ENCODE results near the gene ABLIM1.
A peak's percentile ranks its signal among the peaks of the same experiment; 100 is the strongest.

The ABLIM1 gene

DNA sequence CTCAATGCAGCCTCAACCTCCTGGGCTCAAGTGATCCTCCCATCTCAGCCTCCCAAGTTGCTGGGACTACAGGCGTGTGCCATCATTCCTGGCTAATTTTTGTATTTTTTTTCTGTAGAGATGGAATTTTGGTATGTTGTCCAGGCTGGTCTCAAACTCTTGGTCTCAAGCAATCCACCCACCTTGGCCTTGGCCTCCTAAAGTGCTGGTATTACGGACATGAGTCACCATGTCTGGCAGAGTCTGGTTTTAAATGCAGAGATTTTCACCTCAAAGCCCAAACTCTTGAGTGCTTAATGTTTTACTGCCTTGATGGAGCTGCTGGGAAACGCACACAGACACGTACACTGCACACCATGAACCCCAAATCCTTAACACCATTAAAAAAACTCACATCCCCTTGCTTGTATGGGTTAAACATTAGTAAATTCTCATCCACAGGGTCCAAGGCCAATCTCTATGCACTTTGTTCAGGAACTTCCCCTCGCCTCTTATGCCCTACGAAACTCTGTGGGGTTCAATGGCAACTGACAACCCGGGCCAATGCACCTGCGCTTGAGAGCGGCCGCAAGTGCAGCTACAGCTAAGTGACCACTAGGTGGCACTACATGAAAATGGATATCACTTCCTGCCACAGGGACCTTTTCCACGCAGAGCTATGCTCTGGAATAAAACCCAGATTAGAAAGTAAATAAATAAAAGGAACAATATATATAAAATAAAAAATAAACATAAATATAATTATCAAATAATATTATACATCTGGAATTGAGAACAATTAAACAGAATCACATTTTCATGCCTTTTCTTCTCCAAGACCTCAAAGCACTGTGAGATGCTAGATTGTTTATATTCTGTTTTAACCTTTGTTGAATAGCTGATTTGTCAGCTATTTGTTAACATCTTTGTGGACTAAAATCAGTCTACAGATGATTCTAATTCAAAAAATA is 186.8 kb downstream of the ABLIM1 start:
- no peak for DNase-seq (ENCODE audit: low read depth)
- no peak overlapping the region for H3K4me3 ChIP-seq (ENCODE audit: low read length)
- TF ChIP-seq CTCF (conservative IDR thresholded peaks at IDR 0.05; ENCODE audit: low read depth, low read length): peak; percentile 89

DNA sequence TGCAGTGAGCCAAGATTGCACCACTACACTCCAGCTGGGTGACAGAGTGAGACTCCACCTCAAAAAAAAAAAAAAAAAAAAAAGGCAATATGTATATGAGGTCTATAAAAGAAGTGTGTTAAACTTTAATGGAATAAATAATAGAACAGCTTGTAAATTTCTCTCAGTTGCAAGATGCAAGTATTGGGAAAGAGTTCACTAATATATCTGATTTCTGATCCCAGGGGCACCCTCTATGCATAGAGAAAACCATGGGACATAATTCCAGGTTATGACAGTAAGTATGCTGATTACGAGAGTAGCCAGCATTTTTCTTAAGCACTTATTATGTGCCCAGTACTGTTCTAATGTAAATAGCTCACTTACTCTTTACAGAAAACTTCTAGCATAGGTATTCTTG is 187.7 kb downstream of the ABLIM1 start:
- H3K4me3 ChIP-seq (ENCODE audit: low read length): no peak overlapping the region
- no peak for TF ChIP-seq CTCF (conservative IDR thresholded peaks at IDR 0.05; ENCODE audit: low read depth, low read length)
- no peak for DNase-seq (ENCODE audit: low read depth)

DNA sequence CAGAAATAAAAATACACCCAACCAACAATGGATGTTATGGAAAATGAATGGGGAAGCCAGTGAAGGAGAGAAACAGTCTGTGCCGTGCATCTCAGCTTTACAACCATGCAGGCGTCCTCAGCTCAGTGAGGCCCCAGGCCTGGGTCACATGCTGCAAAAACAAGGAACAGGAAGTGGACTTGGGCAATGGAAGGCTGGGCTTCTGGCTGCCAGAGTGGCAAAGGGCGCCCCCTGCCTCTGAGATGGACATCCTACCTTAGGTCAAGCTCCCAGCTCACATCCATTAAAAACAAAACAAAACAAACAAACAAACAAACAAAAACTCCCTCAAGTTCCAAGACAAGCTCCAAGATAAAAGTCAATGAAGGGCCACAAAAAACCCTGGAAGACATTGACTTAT is 199.1 kb downstream of the ABLIM1 start:
- H3K4me3 ChIP-seq (ENCODE audit: low read length): no peak overlapping the region
- peak; percentile 42 for TF ChIP-seq CTCF (conservative IDR thresholded peaks at IDR 0.05; ENCODE audit: low read depth, low read length)
- no peak for DNase-seq (ENCODE audit: low read depth)

DNA sequence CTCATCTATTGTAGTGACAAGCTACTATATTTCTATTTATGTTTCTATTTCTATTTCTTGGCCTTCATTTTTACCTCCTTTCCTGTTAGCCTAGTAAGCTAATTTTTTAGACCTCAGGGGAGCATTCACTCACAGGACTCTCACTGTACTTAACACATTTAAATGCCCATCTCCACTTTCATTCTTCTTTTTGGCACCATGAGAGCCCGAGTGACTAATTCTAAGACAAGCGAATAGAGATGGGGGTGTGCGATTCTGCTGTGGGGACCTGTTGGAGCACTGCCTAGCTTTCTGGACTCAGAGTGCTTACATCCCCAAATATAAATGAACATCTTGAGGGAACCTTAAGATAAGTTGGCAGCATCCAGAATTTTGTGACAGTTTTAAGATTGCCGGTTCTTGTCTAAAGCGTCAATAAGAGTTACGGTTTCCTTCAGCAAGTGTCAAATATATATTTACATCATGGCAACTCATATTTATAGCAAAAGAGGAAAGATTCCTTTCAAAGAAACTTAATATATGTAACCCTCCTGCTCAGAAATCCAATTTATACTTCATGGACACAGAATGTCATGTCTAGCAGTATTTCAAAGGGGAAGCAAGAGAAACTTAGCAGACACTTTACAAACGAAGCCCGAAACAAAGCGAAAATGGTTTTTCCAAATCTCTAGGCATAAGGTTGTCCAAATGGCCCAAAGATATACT is 199.7 kb downstream of the ABLIM1 start:
- no peak for DNase-seq (ENCODE audit: low read depth)
- TF ChIP-seq CTCF (conservative IDR thresholded peaks at IDR 0.05; ENCODE audit: low read depth, low read length): no peak
- no peak overlapping the region for H3K4me3 ChIP-seq (ENCODE audit: low read length)

DNA sequence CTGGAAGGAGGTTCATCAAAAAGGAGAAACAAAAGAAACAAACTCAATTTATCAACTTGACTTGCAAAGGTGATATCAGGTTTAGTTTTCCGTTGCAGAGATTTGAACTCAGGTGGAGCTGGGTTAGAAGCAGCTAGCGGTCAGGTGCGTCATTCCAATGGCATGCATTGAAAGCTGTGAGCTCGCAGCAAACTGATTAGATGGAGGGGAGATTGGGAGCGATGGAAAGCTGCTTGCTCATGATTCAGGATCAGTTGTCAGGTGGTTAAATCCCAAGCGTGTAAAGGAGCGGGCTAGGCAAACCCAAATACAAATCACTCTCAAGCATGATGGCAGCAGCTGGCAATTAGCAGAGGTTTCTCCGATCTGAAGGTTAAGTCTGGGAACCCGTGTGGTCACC is 204.5 kb downstream of the ABLIM1 start:
- no peak for DNase-seq (ENCODE audit: low read depth)
- no peak for TF ChIP-seq CTCF (conservative IDR thresholded peaks at IDR 0.05; ENCODE audit: low read depth, low read length)
- no peak overlapping the region for H3K4me3 ChIP-seq (ENCODE audit: low read length)

GRCh38 chr10:114448897-114449296 is 209.2 kb downstream of the ABLIM1 start:
- DNase-seq (ENCODE audit: low read depth): no peak

More at GRCh38 chr10:114448897-114449296, 209.2 kb downstream of the ABLIM1 start:
- TF ChIP-seq CTCF (conservative IDR thresholded peaks at IDR 0.05; ENCODE audit: low read depth, low read length): no peak
- H3K4me3 ChIP-seq (ENCODE audit: low read length): no peak overlapping the region
